SW480 (cell line): ENCODE data around the gene INPP5B.
"Not testable (repeated sequence)": the region's sequence is repeated elsewhere in the genome, so short reads cannot be mapped to it uniquely, and the experiment has no call there.

ENCODE experiments used
- DNase-seq: peaks from one replicate; pipeline ENCODE4 v3.0.0-alpha.2; 2016; ENCODE audit warnings: low spot score

The INPP5B gene

DNA sequence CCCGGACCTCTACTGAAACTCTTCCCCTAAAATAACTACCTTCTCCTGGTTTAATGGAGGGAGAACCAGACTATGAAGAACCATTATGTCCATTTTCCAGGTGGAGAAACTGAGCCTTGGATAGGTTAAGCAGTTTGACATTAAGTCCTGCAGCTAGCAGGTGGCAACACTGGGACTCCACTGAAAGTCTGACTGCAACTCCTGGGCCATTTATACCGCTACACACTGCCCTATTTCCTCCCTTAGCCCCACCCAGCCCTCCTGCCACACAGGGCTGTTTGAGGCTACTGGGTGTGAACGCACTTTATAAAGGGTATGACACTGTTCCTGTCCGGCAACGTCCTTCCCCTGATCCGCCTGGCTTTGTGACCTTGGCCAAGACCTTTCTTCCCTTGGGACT is 511 bp upstream of the INPP5B start:
- DNase-seq, result no peak

DNA sequence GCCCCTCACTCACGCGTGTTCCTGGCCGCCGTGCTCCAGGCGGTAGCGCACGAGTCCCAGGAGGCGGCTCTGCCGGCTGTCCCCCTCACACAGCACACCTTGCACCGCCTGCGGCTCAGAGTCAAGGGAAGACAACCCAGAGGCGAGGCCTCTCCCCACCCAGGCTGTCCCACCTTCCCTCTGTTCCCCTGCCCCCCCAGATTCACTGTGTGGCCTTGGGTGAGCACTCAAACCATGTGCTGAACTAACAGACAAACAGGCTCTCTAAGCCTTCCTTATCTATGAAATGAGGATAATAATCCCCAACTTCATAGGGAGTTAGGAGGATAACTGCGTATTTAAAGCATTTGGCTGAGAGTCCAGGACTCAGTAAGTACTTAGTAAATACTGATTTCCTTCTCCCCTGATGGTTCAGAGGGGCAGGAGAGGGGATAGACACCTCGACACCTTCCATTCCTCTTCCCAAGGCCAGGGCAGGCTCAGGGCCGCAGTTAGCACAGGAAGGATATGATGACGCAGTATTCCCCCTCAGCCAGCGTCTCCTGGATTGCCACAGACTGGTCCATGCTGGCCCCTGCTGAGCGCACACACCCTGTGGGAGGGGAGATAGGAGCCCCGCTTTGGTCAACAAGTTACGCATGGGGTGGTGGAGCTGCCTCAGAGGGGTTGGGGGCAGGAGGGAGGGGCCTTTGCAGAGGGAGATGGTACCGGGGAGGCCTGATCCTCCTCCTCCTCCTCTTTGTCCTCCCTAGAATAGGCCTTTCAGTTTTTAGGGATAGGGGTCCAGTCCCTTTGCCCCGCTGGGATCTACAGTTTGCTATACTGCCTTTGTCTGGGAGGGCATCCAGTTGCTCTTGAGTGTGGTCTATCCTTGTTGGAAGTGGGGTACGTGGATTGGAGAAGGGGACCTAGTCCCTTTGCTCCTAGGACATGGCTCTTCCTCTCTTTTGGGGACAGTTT is 830 bp downstream of the INPP5B start:
- DNase-seq, result no peak

DNA sequence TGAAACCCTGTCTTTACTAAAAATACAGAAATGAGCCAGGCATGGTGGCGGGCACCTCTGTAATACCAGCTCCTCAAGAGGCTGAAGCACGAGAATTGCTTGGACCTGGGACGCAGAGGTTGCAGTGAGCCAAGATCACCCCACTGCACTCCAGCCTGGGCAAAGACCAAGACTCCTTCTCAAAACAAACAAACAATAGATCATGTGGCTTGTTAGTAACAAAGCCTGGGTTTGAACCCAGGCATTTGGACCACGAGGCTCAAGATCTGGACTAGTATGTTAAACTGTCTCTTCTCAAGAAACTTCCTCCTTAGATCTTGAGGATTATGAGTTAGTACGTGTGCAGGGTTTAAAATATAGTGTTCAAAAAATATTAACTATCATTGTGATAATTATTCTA is 1.6 kb downstream of the INPP5B start:
- no peak for DNase-seq

DNA sequence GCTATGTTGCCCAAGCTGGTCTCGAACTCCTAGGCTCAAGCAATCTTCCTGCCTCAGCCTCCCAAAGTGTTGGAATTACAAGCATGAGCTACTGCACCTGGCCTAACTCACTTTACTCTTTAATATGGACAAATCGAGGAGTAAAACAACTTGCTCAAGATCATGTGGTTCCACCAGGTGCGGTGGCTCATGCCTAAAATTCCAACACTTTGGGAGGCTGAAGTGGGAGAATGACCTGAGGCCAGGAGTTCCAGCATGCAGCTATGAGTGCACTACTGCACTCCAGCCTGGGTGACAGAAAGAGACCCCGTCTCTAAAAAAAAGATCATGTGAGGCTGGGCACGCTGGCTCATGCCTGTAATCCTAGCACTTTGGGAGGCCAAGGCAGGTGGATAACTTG is 2.0 kb downstream of the INPP5B start:
- no peak for DNase-seq

DNA sequence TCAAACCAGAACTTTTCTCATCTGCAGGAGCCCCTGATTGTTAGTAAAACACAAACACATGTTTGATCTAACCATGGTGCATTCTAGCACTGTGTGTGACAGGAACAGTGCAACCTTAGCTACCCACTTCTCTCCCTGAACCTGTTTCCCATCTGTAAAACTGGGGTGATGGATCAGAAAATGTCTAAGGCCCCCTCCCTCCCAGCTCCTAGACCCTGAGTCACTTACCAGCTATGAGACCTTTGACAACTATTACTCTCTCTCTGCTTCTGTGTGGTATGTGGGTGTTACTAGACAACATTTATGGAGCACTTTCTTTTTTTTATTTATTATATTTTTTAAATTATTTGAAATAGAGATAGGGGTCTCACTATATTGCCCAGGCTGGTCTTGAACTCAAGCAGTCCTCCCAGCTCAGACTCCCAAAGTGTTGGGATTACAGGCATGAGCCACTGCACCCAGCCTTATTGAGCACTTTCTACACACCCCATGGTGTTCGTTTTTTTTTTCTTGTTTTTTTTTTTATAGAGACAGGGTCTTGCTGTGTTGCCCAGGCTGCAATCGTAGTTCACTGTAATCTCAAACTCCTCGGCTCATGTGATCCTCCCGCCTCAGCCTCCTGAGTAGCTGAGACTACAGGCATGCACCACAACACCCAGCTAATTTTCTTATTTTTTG is 2.6 kb downstream of the INPP5B start:
- no peak for DNase-seq

DNA sequence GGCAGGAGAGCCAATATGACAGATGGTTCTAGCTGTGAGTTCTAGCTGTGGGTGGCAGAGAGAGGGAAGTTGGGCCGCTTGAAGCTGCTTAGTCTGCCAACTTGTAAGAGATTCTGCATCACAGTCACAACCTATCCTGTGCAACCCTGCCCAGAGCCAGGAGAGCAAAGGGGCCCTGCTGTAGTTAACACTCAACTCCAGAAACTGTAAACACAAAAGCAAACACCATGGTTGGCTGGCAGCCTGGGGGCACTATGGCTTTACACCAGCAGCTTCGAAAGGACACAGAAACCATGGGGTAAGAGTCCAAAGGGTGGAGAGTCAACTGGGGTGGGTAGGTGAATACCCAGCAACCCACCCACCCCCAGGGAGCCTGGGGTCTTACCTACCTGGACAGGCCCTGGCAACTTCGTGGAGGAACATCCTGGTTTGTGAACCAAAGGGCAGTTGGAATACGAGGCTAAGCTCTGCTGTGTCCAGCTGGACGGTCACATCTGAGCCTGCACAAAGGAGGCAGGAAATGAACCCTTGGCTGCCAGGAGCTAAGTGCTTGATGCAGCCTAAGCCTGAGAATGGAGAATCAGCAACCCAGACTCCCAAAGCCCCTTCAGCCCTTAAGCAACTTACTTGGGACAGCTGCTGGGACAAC is 6.4 kb downstream of the INPP5B start:
- DNase-seq, result no peak

DNA sequence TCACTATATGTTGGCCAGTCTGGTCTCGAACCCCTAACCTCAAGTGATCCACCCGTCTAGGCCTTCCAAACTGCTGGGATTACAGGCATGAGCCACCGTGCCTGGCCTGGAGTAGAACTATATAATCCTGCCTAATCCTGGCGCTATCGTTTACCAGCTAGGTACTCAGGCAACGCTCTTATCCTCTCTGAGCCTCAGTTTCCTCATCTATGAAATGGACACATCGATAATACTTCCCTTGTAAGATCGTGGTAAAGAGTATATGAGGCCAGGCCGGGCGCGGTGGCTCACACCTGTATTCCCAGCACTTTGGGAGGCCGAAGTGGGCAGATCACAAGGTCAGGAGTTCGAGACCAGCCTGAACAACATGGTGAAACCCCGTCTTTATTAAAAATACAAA is 10.1 kb downstream of the INPP5B start:
- not testable (repeated sequence) for DNase-seq

DNA sequence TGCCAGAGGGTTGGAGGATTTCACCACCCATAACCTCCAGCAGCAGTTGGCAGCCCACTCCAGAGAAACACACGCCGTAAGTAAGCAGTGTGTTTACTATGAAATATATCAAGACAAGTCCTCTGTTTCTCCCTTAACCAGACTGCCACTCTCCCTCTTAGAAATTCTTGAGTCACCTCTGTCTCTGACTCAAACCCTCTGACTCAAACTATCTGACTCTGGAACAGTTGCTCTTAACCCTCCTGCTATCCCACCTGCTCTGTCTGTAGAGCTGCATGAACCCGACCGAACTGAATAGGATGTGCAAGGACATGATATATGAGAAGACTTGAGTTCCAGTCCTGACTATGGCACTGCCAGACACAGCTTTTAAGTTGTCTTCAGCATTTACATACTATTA is 14.1 kb downstream of the INPP5B start:
- DNase-seq, result no peak

DNA sequence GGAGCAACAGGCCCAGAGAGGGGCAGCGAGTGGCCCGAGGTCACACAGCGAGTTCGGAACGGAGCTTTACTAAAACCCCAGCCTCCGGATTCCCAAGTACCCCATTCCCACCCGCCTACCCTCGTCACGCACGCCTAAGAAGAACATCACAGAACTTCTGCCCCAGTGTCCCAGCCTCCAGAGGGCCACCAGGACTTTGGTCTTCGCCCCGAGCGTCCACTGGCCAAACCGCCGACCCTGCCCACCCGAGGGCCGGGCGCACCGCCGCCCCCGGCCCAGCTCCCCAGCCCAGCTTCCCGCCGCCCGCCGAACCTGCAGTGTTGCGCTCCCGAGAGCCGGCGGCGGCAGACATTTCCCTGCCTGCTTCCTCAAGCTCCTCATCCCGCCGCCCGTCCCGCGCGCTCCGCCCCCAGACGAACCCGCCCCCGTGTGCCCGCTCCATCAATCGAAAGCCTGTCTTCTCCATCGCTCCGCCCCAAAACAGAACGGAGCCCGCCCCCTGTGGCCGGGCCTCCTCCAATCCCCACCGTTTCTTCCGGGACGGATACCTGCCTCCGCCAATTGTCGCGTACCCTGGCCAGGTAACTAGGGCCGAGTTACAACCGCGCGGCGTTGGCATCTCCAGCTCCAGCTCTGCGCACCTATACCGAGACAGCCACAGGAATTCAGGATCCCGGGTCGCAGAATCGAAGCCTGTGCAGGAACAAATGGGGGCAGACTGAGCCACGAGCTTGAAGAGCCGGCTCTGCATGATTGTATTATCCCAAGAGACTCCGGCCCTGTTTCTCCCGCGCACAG is 15.3 kb downstream of the INPP5B start:
- peak; percentile 96 for DNase-seq

DNA sequence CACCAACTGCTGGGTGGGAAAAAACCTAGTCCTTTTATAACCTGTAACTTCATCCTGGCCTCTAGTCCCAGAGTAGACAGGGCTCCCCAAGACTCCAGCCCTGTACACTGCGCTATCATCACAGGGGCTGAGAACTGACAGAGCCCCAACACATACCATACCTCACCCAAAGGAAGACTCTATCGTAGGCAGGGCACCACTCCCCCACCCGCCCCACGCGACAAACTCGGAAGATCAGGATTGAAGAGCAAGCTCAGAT is 15.8 kb downstream of the INPP5B start:
- DNase-seq, result no peak

DNA sequence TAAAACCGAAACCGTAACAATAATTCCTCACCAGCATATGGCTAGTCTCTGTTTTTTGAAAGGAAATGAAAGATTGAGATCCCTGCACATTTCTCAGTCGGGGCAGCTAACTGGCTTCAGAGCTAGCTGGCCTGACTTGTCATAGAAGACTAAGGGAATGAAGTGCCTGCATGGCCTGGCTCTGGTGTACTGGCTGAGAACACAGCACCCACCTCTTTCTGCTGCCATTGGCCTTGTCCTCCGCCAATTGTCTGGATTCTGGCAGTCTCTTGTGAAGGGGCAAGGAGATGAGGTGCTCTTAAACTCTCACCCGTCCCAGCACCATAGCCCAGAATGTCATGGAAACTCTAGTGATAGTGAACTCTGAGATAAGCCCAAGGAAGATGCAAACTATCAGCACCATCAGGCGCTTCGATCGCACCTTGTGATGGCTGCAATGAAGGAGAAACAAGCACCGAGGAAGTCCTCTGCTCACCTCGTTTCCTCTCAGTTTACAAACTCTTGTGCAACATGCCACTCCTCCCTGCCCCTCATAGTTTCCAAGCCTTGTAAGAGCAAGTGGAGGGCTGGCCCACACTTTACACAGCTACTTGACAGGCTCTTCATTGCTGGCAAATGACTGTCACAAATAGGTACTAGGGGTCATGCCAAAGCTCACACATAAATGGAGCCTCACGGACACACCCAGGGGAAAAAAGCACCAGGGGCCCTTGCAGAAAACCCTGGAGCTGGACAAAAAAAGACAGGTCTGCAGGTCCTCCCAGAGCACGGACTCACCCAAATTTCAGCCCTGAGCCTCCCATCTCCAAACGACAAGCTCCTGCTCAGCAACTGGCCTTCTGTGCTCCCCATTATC is 16.4 kb downstream of the INPP5B start:
- no peak for DNase-seq

DNA sequence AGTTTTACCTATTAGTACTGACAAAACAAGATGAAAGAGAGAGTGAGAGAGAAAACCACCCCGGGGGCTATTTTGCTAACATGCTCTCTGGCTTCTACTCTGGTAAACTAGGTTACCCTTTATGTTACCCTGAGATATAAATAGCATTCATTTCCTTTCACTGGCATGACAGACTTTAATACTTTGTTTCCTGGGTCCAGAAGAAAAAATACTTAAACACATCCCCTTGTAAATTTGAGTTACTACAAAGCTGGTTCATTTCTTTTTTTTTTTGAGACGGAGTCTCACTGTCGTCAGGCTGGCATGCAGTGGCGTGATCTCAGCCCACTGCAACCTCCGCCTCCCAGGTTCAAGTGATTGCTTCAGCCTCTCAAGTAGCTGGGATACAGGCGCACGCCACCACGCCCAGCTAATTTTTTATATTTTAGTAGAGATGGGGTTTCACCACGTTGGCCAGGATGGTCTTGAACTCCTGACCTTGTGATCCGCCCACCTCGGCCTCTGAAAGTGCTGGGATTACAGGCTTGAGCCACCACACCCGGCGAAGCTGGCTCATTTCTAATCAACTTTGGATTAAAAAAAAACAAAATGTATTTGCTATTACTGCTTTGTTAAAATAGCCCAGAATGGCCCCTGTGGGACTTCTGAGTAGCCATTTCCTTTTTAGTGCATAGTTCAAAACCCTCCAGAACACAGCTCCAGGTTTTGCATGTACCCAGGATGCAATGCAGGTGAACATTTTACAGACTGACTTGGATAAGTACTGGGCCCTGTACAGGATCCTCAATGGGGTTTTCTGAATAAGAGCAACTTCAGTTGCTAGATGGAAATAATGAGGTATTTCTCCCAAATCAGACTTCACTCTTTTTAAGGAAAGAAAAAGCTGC is 20.6 kb downstream of the INPP5B start:
- DNase-seq, result no peak

DNA sequence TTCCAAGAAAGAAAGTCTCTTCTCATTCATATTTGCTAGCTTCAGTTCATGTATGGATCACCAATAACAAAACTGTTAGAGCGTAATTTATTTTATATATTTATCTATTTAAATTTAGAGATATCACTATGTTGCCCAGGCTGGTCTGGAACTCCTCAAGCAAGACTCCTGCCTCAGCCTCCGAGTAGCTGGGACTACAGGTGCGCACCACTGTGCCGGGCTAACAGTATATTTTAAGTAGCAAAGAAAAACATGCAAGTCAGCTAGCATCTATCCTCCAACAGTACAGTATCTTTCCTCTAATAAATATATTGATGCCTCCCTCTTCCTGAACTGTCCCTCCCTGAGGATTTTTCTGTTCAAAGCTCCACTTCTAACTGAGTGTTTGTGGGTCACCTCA is 21.5 kb downstream of the INPP5B start:
- no peak for DNase-seq

DNA sequence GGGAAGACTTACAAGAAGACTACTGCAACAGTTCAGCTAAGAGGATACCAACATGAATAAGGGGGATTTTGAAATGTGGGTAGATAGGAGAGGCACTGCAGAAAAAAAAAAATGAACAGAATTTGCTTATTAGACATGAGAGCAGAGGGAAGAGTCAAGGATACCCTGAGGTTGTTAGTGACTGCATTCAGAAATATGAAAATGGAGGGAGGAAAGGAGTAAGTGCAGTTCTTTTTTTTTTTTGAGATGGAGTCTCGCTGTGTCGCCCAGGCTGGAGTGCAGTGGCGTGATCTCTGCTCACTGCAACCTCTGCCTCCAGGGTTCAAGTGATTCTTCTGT is 23.3 kb downstream of the INPP5B start:
- no peak for DNase-seq

DNA sequence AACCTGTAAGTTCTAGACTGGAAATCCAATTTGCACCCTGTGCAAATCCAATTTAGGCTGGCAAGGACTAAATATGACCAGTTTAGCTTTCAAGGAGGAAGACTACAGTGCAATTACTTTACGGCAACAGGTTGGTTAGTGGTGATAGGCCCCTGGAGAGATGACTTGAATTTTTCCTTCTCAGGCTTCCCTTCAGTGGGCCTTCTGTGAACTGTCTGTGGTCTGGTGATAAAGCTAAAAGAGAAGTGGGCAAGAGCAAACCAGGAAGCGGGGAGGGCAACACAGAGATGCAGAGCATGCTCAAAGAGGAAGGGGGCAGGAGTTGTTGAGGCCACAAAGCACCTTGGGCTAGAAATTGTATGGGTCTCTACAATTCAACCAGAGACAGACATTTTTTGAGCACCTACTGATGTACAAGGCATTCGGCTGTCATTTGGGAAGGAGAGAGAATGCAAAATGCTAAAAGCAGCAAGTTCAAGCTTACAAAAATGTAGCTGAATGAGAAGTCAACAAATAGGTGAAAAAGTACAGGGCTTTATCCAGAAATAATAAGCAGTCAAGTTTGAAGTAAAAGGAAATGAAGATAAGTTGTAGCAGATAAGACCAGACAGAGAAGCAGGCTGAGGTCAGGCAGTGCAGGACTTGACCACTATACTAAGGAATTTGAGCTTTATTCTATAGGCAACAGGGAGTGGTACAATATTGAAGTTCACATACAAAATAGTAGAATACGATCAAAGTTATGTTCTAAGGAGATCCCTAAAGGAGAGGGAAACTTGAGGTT is 23.9 kb downstream of the INPP5B start:
- no peak for DNase-seq

DNA sequence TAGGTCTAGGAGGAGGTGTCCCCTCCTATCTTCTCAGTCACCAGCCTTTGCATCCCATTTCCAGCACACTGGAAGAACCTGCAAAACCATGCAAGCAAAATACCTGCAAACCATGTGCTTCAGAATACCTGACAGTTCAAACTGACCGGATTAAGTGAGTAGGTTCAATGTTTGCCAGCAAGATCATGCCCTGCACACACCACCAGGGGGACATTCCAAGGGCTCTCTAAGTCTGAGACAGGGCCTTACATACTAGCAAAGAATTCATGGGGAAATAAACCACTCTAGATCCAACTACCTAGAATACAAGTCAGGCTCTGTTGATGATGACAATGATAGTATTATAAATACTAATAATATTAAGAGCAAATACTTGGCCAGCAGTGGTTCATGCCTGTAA is 27.6 kb downstream of the INPP5B start:
- no peak for DNase-seq

DNA sequence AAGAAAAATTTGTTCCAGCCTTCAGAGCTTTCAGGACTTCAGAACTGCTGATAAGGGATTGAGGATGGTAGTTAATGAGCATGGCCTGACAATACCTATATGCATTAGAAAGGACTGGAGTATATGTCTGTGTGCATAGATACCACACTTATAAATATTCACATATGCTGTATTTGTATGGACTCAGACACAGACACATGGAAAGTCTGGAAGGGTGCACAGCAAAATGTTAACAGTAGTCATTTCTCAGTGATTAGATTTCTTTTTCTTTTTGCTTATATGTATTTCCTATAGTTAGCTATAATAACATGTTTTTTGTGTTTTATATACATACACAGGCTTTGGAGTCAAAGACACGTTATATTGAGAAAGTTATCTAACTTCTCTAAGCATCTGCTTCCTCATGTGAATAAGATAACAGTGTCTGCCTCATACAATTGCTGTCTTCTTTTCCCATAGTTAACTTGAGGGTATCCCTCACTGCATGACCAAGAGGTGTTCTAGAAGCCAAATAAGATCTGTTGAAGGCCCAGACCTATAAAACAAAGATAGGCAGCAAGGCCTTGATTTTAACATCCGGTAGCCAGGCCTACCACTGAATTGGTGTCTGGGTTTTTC is 31.3 kb downstream of the INPP5B start:
- DNase-seq, result no peak

DNA sequence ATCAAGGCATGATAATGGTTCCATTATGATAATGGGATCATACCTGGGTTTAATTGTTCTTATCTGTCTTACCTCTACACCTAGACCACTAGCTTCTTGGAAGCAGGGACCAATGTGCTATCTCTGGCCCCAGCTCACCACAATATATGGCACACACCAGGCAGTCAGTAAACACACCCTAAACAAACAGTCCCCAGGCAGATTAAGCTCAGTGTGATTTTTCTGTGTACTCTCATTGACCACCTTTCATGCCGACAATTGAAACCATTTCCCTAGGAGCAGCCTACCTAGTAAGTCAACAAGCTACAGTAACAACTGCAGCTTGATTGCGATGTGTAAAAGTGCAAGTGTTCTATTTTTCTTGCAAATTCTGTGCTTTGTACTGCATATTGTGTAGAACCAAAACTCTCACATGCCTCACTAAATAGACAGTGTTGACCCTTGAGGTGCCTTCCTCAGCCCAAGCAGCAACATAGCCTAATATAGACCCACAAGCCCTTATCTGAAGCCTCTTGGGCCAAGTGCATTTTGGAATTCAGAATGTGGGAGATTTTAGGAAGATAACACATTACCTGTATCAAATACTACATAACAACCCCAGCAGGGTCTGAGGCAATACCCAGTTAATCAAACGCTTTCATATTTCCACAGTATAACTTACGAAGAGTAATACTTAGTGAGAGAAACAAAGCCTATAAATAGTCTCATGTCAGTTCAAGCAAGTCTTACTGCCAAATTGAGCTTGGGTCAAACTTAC is 32.0 kb downstream of the INPP5B start:
- no peak for DNase-seq

DNA sequence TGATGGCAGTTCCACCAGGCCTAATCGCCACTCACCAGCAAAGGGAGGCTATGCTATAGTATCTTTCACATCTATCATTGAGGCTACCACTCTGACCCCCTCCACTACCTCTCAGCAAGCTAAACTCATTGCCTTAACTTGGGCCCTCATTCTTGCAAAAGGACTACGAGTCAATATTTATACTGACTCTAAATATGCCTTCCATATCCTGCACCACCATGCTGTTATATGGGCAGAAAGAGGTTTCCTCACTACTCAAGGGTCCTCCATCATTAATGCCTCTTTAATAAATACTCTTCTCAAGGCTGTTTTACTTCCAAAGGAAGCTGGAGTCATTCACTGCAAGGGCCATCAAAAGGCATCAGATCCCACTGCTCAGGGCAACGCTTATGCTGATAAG is 35.4 kb downstream of the INPP5B start:
- not testable (repeated sequence) for DNase-seq
